NT2/D1 (cell line): ENCODE data around the gene CD68.

Experiments
- YY1 ChIP-seq: IDR thresholded peaks from 2 replicates; pipeline ENCODE4 v1.6.1; 2011; ENCODE audit not compliant: insufficient read length, insufficient read depth
- ZNF274 ChIP-seq: IDR thresholded peaks from 2 replicates; pipeline ENCODE4 v1.6.1; 2011; ENCODE audit warnings: mild to moderate bottlenecking, low read depth, low read length

DNA sequence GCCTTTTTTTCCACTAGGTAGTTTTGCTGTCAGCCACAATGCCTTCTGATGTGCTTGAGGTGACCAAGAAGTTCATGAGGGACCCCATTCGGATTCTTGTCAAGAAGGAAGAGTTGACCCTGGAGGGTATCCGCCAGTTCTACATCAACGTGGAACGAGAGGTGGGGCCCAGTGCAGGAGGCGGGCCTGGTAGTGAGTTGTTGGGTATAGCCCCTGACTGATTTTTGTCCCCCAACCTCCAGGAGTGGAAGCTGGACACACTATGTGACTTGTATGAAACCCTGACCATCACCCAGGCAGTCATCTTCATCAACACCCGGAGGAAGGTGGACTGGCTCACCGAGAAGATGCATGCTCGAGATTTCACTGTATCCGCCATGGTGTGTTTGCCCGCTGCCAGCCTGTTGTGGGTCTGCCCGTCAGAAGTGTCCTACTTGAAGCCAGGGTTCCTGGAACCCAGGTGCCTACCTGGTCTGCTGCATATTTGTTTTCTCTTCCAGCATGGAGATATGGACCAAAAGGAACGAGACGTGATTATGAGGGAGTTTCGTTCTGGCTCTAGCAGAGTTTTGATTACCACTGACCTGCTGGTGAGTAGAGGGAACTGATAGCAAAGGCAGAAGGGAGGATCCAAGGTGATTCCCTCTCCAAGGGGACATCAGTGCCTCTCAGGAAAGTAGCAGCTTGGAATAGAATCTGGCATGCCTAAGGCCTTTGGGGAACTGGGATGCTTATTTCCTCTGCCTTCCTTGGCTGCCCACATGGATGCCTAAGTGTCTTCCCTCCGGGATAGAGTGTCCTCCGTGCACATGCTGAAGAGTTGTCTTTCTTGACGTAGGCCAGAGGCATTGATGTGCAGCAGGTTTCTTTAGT is 1.9 kb upstream of the CD68 start:
- TF ChIP-seq YY1 = no peak
- no peak for TF ChIP-seq ZNF274
